Left renal pelvis (tissue), 4 donors: ENCODE measurements around the gene CD248. TPM values are rescaled to one million over a fixed set of nuclear protein-coding genes. Genes with fewer than 3 reads are reported as not detected.
"Not testable (repeated sequence)": the region's sequence is repeated elsewhere in the genome, so short reads cannot be mapped to it uniquely, and the experiment has no call there.

Experiments used
- DNase-seq, 4 donors: peaks; one replicate each; pipeline ENCODE4 v3.0.0-alpha.2; 2013; ENCODE audit warnings: low read depth in 4 of 4, low spot score in 3 of 4
- polyA plus RNA-seq, 4 donors: library from polyadenylated mRNA; unstranded; fragments of 120-200 nt; gene quantifications; one replicate each; pipeline ENCODE4 v1.2.1, GENCODE V29; 2013; ENCODE audit not compliant: insufficient read length in 4 of 4

CD248 gene
- polyA plus RNA-seq, 4 donors: 66.3 to 240 (median 72.3) TPM

- DNase-seq: no peak
Measured at GRCh38 chr11:66329165-66329673, 12.4 kb upstream of the CD248 start.

- no peak for DNase-seq
Measured at GRCh38 chr11:66328302-66329144, 11.7 kb upstream of the CD248 start.

- DNase-seq: no peak
Measured at GRCh38 chr11:66328031-66328301, 11.1 kb upstream of the CD248 start.

GRCh38 chr11:66327171-66328030 lies 10.6 kb upstream of the CD248 start:
- no peak for DNase-seq

GRCh38 chr11:66326261-66327111 lies 9.6 kb upstream of the CD248 start:
- no peak for DNase-seq

- no peak for DNase-seq
Measured at GRCh38 chr11:66325263-66325671, 8.4 kb upstream of the CD248 start.

- DNase-seq: no peak
Measured at GRCh38 chr11:66324664-66325063, 7.8 kb upstream of the CD248 start.

GRCh38 chr11:66323684-66324083 lies 6.8 kb upstream of the CD248 start:
- DNase-seq: no peak

GRCh38 chr11:66322732-66323427 lies 6.0 kb upstream of the CD248 start:
- DNase-seq: no peak

- DNase-seq: no peak
Measured at GRCh38 chr11:66321606-66322005, 4.8 kb upstream of the CD248 start.

GRCh38 chr11:66320748-66321147 lies 3.9 kb upstream of the CD248 start:
- not testable (repeated sequence) for DNase-seq

- DNase-seq: not testable (repeated sequence)
Measured at GRCh38 chr11:66320289-66320688, 3.4 kb upstream of the CD248 start.

GRCh38 chr11:66318600-66318970 lies 1.7 kb upstream of the CD248 start:
- no peak for DNase-seq

- no peak for DNase-seq
Measured at GRCh38 chr11:66317723-66318599, 1.1 kb upstream of the CD248 start.

- peak in 1 of 4 donors; percentile 60 for DNase-seq
Measured at GRCh38 chr11:66317322-66317722, 478 bp upstream of the CD248 start.

GRCh38 chr11:66315921-66316811 lies 678 bp downstream of the CD248 start:
- DNase-seq: no peak

- DNase-seq: no peak
Measured at GRCh38 chr11:66315498-66315885, 1.4 kb downstream of the CD248 start.
